Frontal cortex (tissue), 4 donors: ENCODE data around the gene ELL3. TPM values are rescaled to one million over a fixed set of nuclear protein-coding genes. Genes with fewer than 3 reads are reported as not detected.
"Not testable (repeated sequence)": the region's sequence is repeated elsewhere in the genome, so short reads cannot be mapped to it uniquely, and the experiment has no call there.

ENCODE experiments used
- DNase-seq, 2 donors: peaks; one replicate each; pipeline ENCODE4 v3.0.0; 2012; ENCODE audit warnings: low spot score in 2 of 2
- FAIRE-seq: peaks from 2 replicates; lab custom pipeline; 2012; peaks lifted over from hg19 to GRCh38; lab: Jason Lieb, UNC
- small RNA-seq: library from RNA; depleted of rRNA; stranded (forward); fragments of <200 nt; gene quantifications from one replicate; pipeline ENCODE3, GENCODE V24; 2014
- total RNA-seq: library from RNA; depleted of rRNA; stranded (reverse); fragments of >200 nt; gene quantifications from one replicate; pipeline ENCODE4 v1.2.3, GENCODE V29; 2014
- donor health status: control.
- donor health status: control.
- donor health status: control.

The ELL3 gene
- total RNA-seq, 1 donor from 2014 or later: 1.2 TPM

- DNase-seq (no peak), FAIRE-seq (no peak)
Measured at GRCh38 chr15:43735416-43735815, 41.4 kb downstream of the ELL3 start.

GRCh38 chr15:43728053-43728725, 48.6 kb downstream of the ELL3 start:
- not testable (repeated sequence) for DNase-seq, FAIRE-seq

- not testable (repeated sequence) for FAIRE-seq, DNase-seq
Measured at GRCh38 chr15:43726306-43726705, 50.5 kb downstream of the ELL3 start.

GRCh38 chr15:43723151-43723550, 53.6 kb downstream of the ELL3 start:
- no peak for DNase-seq
- FAIRE-seq: no peak

Small RNA genes lying within 50 kb of the gene (small RNA-seq; reads per million reads assigned to genes)
- gene MIR1282 (not detected), gene RNU6-354P (not detected)

Other genes with a start within 250 kb of the ELL3 start
- gene PPIP5K1, start 186.8 kb downstream of the ELL3 start, total RNA-seq: 21.6 TPM
- gene CKMT1B, start 182.9 kb downstream of the ELL3 start, total RNA-seq: 7.7 TPM
- gene STRC, start 158.2 kb downstream of the ELL3 start, total RNA-seq: under 0.01 TPM
- 5.3 TPM for gene CATSPER2, start 128.1 kb downstream of the ELL3 start, total RNA-seq
- gene CKMT1A, start 83.1 kb downstream of the ELL3 start, total RNA-seq: 6.5 TPM
- 34.2 TPM for gene PDIA3, start 30.5 kb downstream of the ELL3 start, total RNA-seq
- 53.0 TPM for gene SERF2, start 15.4 kb upstream of the ELL3 start, total RNA-seq
- 0.41 TPM for gene SERINC4, start 23.3 kb upstream of the ELL3 start, total RNA-seq
- gene HYPK, start 23.6 kb upstream of the ELL3 start, total RNA-seq: 5.7 TPM
- gene MFAP1, start 47.7 kb upstream of the ELL3 start, total RNA-seq: 27.3 TPM
- gene WDR76, start 50.0 kb upstream of the ELL3 start, total RNA-seq: 16.7 TPM